UCSD-AML1 (cell line): Measurements from ENCODE around the gene RLF.

Source experiments
- DNase-seq: peaks from one replicate; lab custom pipeline; 2025; ENCODE audit not compliant: unreplicated experiment; lab: John Stamatoyannopoulos, UW

RLF gene

GRCh38 chr1:40268211-40268610, 107.0 kb downstream of the RLF start:
- no peak for DNase-seq

DNA sequence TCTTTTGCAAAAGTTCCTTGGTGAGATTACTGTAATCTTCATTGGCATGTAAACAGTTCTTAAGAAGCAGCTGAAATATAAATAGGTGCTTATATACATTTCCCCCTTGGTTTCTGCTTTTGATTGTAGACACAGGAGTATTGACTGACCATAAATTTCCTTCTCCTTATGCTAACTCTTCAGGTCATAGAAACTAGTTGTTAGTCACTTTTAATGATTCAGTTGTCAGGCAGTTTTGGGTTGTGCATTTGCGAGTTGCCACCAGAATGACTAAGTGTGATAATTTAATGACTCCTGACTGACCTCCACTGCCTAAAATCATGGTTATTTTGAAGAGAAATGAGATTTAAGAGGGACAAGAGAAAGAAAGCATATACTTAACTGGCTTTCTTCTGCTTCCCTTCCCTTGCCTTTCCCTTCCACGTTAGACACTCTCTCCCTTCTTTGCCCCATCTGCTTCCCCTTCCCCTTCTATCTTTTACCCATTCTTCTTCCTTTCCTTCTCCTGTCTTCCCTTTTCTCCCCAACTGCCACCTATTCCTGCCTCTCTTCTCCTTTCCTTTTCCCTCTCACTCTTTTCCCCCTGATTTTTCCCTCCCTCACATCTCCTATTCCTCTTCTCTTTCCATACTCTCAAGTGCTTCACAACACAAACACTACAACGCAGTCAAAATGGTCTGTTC, 109.1 kb downstream of the RLF start:
- DNase-seq = no peak

DNA sequence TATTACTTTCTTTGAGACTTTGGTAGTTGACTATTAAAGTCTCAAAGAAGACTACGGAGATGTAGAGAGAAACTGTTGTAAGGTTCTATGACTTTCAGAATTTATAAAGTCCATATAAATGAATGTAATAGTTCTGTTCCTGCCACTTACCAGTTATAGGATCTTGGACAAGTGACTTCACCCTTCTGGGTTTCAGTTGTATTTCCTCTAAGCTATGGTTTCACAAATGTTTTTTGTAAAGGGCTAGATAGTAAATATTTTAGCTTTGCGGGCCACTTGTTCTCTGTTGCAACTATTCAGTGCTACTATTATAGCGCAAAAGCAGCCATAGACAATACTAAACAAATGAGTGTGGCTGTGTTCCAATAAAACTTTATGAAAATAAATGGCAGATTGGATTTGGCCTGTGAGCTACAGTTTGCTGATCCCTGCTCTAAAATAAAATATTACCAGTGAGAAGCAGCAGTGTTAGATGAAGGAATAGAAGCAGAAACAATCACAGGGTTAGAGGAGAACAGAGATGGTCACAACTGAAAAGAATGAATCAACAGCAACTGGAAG, 111.5 kb downstream of the RLF start:
- no peak for DNase-seq

GRCh38 chr1:40273547-40274166, 112.5 kb downstream of the RLF start:
- no peak for DNase-seq

DNA sequence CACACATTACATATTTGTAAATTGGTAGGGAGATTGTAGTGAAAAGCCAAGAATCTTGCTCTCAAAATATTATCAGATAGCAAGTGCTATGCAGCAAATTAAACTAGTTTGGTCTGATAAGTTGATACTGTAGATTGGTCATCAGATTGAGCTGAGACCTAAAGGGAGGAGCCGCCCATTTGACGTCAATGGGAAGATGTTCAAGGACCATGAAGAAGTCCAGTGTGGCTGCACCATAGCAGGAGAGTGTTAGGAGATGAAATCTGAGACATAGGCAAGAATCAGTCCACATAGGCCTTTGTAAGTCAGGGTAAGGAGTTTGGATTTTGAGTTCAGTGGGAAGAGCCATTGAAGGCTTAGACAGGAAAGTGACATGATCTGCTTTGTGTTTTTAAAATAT, 113.1 kb downstream of the RLF start:
- DNase-seq = no peak

DNA sequence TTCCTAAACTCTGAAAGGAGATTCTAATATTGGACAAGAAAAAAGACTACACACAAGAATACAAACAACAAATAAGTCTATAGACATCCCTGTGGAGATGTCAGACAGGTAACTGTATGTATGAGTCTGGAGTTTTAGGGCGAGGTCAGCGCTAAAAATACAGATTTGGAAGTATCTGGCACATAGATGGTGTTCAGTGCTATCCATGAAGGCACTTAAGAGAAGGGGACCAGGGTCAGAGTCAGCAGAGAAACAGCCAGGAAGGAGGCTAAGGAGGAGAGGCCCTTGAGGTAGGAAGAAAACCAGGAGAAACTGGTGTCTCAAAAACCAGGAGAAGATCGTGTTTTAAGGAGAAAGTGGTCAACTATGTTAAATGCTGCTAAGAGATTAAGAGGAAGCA, 114.9 kb downstream of the RLF start:
- DNase-seq = no peak

DNA sequence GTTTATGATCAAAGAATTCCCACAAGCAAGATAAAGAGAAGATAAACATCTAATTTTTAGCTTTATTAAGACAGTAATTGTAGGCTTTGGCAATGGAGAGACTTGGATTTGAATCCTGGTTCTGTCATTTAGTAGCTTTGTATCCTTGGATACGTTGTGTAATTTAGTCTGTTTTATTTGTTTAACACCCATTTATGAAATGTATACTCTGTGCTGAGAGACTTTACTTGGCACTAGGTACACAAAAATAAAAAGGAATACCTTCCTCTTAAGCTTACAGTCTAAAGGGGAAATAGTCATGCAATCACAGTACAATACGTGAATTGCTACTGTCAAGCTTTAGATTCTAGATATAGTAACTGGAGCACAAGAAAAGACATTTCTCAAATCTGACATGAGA, 120.7 kb downstream of the RLF start:
- no peak for DNase-seq
